GM10248 (cell line): ENCODE results near the gene FANCC.

Experiments used
- CTCF ChIA-PET: fragments of 300-600 bp; sonication (Branson Sonifier 250); formaldehyde crosslinking; extraction: SDS; loops from one replicate; lab custom pipeline; 2021; ENCODE audit warnings: antibody characterized with exemption; lab: Yijun Ruan, JAX
- POLR2A ChIA-PET: fragments of 350-650 bp; sonication (Branson Sonifier 250); formaldehyde crosslinking; extraction: SDS; loops from one replicate; lab custom pipeline; 2020; ENCODE audit warnings: antibody characterized with exemption; lab: Yijun Ruan, JAX
- DNase-seq: peaks from one replicate; pipeline ENCODE4 v3.0.0; 2012; ENCODE audit errors: extremely low spot score
- CTCF ChIP-seq: IDR thresholded peaks from 2 replicates; pipeline ENCODE4 v1.5.1; 2012; ENCODE audit warnings: mild to moderate bottlenecking, low read depth; ENCODE audit errors: extremely low read depth, missing control alignments, control extremely low read depth

Gene FANCC

GRCh38 chr9:95098391-95098921, 219.1 kb downstream of the FANCC start:
- ChIA-PET CTCF (interaction anchor here (1.9 kb wide), 1 partner anchor 29 kb away, joined by 7 read pairs; no protein-coding TSS in a partner anchor), POLR2A (no interaction called here)
- no peak for TF ChIP-seq CTCF
- DNase-seq = no peak

DNA sequence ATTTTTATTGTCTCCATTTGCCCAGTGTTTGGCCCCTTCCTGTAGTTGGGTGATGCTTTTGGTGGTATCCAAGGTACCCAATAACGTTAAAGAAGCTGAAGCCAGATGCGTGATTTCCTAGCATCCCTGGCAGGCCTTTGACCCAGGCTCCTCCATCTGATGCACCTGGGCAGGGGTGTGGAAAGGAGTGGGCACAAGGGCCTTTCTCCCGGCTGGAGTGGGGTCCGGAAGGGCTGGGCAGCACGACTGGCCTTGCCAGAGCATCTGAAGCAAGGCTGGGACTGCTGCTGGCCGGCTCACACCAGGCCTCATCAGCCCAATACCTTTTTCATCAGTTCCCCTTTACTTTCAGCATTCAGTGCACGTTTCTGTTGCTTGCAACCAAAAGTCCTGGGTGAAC, 220.2 kb downstream of the FANCC start:
- no peak for DNase-seq
- TF ChIP-seq CTCF = no peak
- POLR2A ChIA-PET = no interaction called here
- CTCF ChIA-PET = interaction anchor here (0.6 to 1.0 kb wide), 3 partner anchors 8 to 184 kb away, joined by 3 read pairs; no protein-coding TSS in a partner anchor

DNA sequence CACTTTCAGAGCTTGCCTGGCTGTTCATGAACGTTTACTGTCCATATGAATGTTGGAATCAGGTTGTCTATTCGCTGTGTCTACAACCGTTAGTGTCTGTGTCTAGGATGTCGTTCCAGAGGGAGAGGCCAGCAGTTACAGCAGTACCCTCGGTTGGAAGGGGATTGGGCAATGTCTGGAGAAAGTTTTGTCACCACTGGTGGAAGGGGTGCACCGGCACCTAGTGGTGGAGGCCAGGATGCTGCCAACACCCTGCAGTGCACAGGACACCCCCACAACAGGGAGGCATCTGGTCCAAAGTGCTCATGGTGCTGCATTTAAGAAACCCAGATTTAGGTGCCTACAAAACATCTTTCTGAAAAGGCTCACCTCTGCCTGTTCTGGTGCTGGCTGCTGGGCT, 220.7 kb downstream of the FANCC start:
- TF ChIP-seq CTCF = no peak
- CTCF ChIA-PET = no interaction called here
- DNase-seq = no peak
- POLR2A ChIA-PET = no interaction called here

DNA sequence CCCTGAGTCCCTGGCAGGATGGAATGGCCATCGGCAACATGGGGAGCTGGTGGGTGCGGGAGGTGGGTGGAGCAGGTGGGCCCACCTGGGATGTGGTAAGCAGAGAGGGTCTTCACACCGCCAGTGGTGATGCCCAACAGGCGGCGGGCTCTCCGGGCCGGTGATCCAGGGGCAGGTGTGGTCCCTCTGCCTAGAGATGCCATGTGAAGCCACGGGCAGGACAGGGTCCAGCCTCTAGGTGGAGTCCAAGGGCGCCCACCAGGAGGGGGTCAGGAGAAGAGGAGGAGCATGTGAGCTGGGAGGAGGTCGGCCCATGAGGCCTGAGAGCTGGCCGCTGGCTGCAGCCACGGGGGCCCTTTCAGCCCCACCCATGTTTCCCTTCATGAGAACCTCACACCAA, 221.1 kb downstream of the FANCC start:
- POLR2A ChIA-PET = no interaction called here
- CTCF ChIA-PET = no interaction called here
- no peak for DNase-seq
- no peak for TF ChIP-seq CTCF

GRCh38 chr9:95095641-95096355, 221.7 kb downstream of the FANCC start:
- DNase-seq = no peak
- POLR2A ChIA-PET = no interaction called here
- CTCF ChIA-PET = interaction anchor here (2.2 kb wide), 1 partner anchor 36 kb away, joined by 8 read pairs; no protein-coding TSS in a partner anchor
- no peak for TF ChIP-seq CTCF

GRCh38 chr9:95094002-95094401, 223.5 kb downstream of the FANCC start:
- DNase-seq = no peak
- ChIA-PET POLR2A (no interaction called here), CTCF (interaction anchor here (2.2 kb wide), 1 partner anchor 37 kb away, joined by 8 read pairs; no protein-coding TSS in a partner anchor)
- TF ChIP-seq CTCF = no peak
